Calu3 (cell line): ENCODE measurements around the gene GABPB2. TPM values are rescaled to one million over a fixed set of nuclear protein-coding genes. Genes with fewer than 3 reads are reported as not detected.

Experiments used
- BruUV-seq: library from RNA; stranded (reverse); fragments of 400-500 nt; replicated peaks from 2 replicates; lab custom pipeline; 2021; lab: Mats Ljungman, UMichigan
- CTCF ChIA-PET: fragments of 300-600 bp; sonication (Branson Sonifier 250); formaldehyde crosslinking; loops from one replicate; lab custom pipeline; 2022; ENCODE audit warnings: antibody characterized with exemption; lab: Charles Lee
- DNase-seq: peaks from one replicate; pipeline ENCODE4 v3.0.0; 2022
- H3K27ac Mint-ChIP-seq: one replicate; pipeline ENCODE4 v1.8.0; 2022; ENCODE audit warnings: mixed read lengths; ENCODE audit not compliant: unreplicated experiment
- H3K27me3 Mint-ChIP-seq: one replicate; pipeline ENCODE4 v1.8.0; 2022; ENCODE audit warnings: mixed read lengths; ENCODE audit not compliant: unreplicated experiment
- H3K36me3 Mint-ChIP-seq: one replicate; pipeline ENCODE4 v1.8.0; 2022; ENCODE audit warnings: mild to moderate bottlenecking, moderate library complexity, mixed read lengths; ENCODE audit not compliant: insufficient read depth, unreplicated experiment
- H3K4me1 Mint-ChIP-seq: one replicate; pipeline ENCODE4 v1.8.0; 2022; ENCODE audit warnings: mild to moderate bottlenecking, low read depth, mixed read lengths; ENCODE audit not compliant: unreplicated experiment
- H3K4me3 Mint-ChIP-seq: one replicate; pipeline ENCODE4 v1.8.0; 2022; ENCODE audit warnings: mild to moderate bottlenecking, low read depth, moderate library complexity, mixed read lengths; ENCODE audit not compliant: unreplicated experiment
- H3K9me3 Mint-ChIP-seq: one replicate; pipeline ENCODE4 v1.8.0; 2022; ENCODE audit warnings: low read depth, mixed read lengths; ENCODE audit not compliant: unreplicated experiment
- intact Hi-C: fragments of 100-400 bp; cut with micrococcal nuclease; formaldehyde crosslinking; loops from one replicate; pipeline ENCODE4 v1.10.0; 2022; ENCODE audit not compliant: unreplicated experiment
- total RNA-seq: library from RNA; stranded (reverse); gene quantifications from 2 replicates; pipeline ENCODE4 v1.2.3, GENCODE V29; 2022
- TF ChIP-seq, protein P1 (sequence below): fragments of 200-600 bp; IDR thresholded peaks from one replicate; pipeline ENCODE4 v1.8.0; 2022; ENCODE audit warnings: antibody characterized with exemption; ENCODE audit not compliant: unreplicated experiment

Gene GABPB2
- total RNA-seq, 1 experiment from 2014 or later, result 10.9 TPM

DNA sequence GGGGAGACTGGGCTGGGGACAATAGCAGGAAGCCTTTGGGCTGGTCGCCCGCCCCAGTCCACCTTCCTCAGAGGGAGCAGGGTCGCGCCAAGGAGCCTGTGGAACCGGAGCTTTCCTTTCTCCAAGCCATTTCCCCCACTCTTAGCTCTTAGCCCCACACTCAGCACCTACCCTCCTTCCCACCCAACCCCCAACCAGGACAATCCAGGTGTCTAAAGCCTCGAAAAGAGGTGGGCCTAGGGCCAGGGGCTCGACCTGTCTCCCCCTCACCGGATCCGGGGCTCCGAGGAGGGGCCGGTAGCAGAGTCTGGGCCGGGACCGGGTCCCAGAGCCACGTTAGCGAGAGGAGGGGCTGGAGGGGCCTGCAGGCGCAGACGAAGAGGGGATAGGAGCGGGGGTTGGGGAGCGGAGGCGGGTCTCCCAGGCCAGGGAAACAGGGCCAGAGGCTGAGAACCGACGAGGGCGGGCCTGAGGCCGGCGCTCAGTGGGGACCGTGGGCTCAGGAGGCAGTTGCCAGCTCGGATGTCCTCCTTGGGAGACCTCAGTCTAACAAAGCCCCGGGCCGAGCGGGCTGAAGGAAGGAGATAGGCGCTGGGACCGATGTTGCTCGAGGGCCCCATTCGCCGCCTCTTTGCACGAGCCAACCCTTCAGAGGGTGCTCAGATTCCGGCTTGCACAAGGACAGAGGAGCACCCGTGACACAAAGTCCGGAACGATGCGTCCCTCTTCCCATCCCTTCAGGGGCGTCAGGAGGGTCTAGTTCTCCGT lies 74.9 kb downstream of the GABPB2 start:
- CTCF ChIA-PET, result interaction anchor here (0.5 to 1.6 kb wide), 3 partner anchors 46 to 78 kb away, joined by 3 to 8 read pairs (median 3); no protein-coding TSS in a partner anchor
- TF ChIP-seq, protein P1, sequence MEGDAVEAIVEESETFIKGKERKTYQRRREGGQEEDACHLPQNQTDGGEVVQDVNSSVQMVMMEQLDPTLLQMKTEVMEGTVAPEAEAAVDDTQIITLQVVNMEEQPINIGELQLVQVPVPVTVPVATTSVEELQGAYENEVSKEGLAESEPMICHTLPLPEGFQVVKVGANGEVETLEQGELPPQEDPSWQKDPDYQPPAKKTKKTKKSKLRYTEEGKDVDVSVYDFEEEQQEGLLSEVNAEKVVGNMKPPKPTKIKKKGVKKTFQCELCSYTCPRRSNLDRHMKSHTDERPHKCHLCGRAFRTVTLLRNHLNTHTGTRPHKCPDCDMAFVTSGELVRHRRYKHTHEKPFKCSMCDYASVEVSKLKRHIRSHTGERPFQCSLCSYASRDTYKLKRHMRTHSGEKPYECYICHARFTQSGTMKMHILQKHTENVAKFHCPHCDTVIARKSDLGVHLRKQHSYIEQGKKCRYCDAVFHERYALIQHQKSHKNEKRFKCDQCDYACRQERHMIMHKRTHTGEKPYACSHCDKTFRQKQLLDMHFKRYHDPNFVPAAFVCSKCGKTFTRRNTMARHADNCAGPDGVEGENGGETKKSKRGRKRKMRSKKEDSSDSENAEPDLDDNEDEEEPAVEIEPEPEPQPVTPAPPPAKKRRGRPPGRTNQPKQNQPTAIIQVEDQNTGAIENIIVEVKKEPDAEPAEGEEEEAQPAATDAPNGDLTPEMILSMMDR, result no peak

GRCh38 chr1:151146072-151146411 lies 75.5 kb downstream of the GABPB2 start:
- no peaks in the 10 kb centered on the region for H3K4me1 Mint-ChIP-seq
- no peak overlapping the region for H3K27ac Mint-ChIP-seq
- intact Hi-C loops, result no loop called here
- H3K4me3 Mint-ChIP-seq, result peak overlapping the region; percentile 77
- TF ChIP-seq, protein P1, result no peak
- peaks cover 10% of the 10 kb centered on the region for H3K36me3 Mint-ChIP-seq
- no TSS peak for BruUV-seq
- CTCF ChIA-PET, result interaction anchor here (0.5 to 1.6 kb wide), 2 partner anchors 46 to 61 kb away, joined by 3 to 8 read pairs; no protein-coding TSS in a partner anchor
- no peaks in the 10 kb centered on the region for H3K9me3 Mint-ChIP-seq
- DNase-seq, result no peak
- H3K27me3 Mint-ChIP-seq, result peaks cover 25% of the 10 kb centered on the region

More for the DNA sequence above, 74.9 kb downstream of the GABPB2 start:
- no peak for DNase-seq
- Mint-ChIP-seq H3K9me3 (no peaks in the 10 kb centered on the region), H3K27ac (no peak overlapping the region), H3K27me3 (peaks cover 25% of the 10 kb centered on the region), H3K4me1 (no peaks in the 10 kb centered on the region), H3K36me3 (peaks cover 10% of the 10 kb centered on the region), H3K4me3 (peak overlapping the region; percentile 77)
- no TSS peak for BruUV-seq
- intact Hi-C loops, result no loop called here

GRCh38 chr1:151146412-151147131 lies 76.0 kb downstream of the GABPB2 start, which contains the start of gene SEMA6C:
TSS of gene SEMA6C (minus strand) at chr1:151146631. CDS start at chr1:151142621, 4,010 bp downstream.
- CTCF ChIA-PET, result interaction anchor here (1.0 to 1.6 kb wide), 2 partner anchors 11 to 47 kb away, joined by 3 to 8 read pairs; no protein-coding TSS in a partner anchor
- H3K27me3 Mint-ChIP-seq, result peaks cover 25% of the 10 kb centered on the region
- H3K36me3 Mint-ChIP-seq, result peaks cover 10% of the 10 kb centered on the region
- H3K9me3 Mint-ChIP-seq, result no peaks in the 10 kb centered on the region
- intact Hi-C loops, result no loop called here
- BruUV-seq, result no TSS peak
- H3K4me1 Mint-ChIP-seq, result no peaks in the 10 kb centered on the region
- H3K4me3 Mint-ChIP-seq, result peak within 1 kb of the TSS; percentile 77
- no peak within 1 kb of the TSS for H3K27ac Mint-ChIP-seq
- DNase-seq, result peak; percentile 97
- TF ChIP-seq, protein P1, result no peak

DNA sequence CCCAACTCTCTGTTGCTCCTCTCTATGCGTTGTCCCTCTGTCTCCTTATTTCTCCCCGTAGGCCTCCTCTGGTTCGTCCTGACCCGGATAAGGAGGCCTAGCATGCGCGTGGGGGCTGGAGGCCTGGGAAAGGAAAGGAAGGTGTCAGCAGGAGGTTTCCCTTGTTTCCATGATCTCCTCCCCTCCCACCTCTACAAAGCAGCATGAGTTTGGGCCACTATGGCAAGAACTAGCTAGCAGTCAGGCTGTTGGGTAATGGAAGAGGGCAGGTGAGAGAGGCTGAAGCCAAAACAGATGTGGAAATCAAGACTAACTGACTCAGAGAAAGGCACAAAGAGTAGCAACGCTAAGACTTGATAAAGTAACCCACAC lies 76.6 kb downstream of the GABPB2 start:
- Mint-ChIP-seq H3K27me3 (peaks cover 25% of the 10 kb centered on the region), H3K9me3 (no peaks in the 10 kb centered on the region), H3K36me3 (peaks cover 10% of the 10 kb centered on the region), H3K27ac (no peak overlapping the region), H3K4me1 (no peaks in the 10 kb centered on the region), H3K4me3 (peak overlapping the region; percentile 77)
- TF ChIP-seq, protein P1, result no peak
- intact Hi-C loops, result no loop called here
- CTCF ChIA-PET, result interaction anchor here (1.0 to 1.6 kb wide), 2 partner anchors 12 to 47 kb away, joined by 3 to 8 read pairs; no protein-coding TSS in a partner anchor
- no TSS peak for BruUV-seq
- no peak for DNase-seq
